ENCODE data around the gene MED31.

DNA sequence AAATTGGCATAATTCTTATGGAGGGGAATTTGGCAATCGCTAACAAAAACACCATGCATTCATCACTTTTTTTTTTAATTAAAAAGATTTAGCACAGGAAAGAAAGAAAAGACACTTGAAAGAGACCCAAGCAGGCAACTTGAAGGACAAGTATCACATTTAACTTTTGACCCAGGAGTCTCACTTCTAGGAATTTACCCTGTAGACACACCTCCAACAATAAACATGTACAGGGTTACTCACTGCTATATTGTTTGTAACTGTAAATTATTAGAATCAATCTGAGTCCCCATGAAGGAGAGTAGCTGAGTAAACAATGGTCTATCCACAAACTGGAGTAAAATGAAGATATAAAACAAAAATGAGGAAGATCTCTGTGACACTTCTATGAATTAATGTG, 21.0 kb downstream of the MED31 start:
- TF ChIP-seq, protein P1, sequence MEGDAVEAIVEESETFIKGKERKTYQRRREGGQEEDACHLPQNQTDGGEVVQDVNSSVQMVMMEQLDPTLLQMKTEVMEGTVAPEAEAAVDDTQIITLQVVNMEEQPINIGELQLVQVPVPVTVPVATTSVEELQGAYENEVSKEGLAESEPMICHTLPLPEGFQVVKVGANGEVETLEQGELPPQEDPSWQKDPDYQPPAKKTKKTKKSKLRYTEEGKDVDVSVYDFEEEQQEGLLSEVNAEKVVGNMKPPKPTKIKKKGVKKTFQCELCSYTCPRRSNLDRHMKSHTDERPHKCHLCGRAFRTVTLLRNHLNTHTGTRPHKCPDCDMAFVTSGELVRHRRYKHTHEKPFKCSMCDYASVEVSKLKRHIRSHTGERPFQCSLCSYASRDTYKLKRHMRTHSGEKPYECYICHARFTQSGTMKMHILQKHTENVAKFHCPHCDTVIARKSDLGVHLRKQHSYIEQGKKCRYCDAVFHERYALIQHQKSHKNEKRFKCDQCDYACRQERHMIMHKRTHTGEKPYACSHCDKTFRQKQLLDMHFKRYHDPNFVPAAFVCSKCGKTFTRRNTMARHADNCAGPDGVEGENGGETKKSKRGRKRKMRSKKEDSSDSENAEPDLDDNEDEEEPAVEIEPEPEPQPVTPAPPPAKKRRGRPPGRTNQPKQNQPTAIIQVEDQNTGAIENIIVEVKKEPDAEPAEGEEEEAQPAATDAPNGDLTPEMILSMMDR (IDR thresholded peaks at IDR 0.05 in 4 of 5, conservative IDR thresholded peaks at IDR 0.05 in 1 of 5): no peak
- TF ChIP-seq POLR2A (IDR thresholded peaks at IDR 0.05): no peak

Measured in gastrocnemius medialis (tissue), 4 donors.